A549 treated with AZD9567 at 1 μM for 4 hours (cell line): ENCODE measurements around the gene GRB10. TPM values are rescaled to one million over a fixed set of nuclear protein-coding genes. Genes with fewer than 3 reads are reported as not detected.

Experiments
- total RNA-seq: library from RNA; stranded (reverse); fragments of 200-300 nt; extraction: Qiagen RNA extraction; gene quantifications from 5 replicates; pipeline ENCODE4 v1.2.3, GENCODE V29; 2022; ENCODE audit not compliant: insufficient read depth

GRB10 gene
- total RNA-seq: 46.5 to 60.4 TPM (median 55.6 TPM) in 5 replicates

DNA sequence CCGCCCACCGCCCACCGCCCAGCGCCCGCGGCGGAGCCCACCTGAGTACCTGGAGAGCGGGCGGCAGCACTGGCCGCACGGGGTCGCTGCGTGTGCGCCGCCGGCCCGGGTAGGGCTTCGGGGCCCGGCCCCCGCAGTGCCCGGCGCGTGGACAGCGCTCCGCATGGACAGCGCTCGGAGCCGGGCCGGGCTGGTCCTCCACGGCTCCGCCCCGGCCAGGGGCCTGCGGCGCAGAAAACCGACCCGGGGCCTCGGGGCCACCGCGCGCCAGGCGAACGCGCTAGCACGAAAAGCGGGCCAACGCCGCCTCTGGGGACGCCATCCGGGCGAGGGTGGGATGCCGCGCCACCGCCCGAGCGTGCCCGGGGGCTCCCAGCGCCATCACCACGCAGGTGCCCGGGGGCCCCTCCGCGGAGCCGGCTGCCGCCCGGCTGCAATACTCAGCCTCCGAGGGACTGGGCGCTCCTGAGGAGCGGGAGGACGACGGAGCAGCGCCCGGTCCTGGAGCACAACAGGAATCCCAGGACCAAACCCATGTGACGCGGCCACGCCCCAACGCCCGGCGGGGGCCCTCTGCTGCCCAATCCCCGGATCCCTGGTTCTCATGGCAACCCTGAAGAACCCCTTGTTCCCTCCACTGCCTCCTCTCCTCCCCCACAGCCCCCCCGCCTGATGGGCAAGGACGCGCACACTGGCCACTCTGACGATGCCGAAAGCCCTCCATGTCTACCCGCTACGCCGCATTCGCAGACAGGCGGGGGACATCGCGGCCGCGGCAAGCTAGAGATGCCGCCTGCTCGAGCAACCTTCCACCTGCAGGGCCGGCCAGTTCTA, at the start of gene GRB10:
Gene GRB10, minus strand, starts transcription at position 522 of the 834 bp plus-strand sequence. CDS start 50,574 bp downstream, outside the sequence.

GRCh38 chr7:50564640-50565558, 217.8 kb downstream of the GRB10 start, which contains the start of gene DDC:
Gene DDC, minus strand, starts transcription at chr7:50565405. Its CDS starts 21,320 bp downstream, at chr7:50544085.

Other genes with a start within 250 kb of the GRB10 start
- 1.0 to 1.5 TPM (median 1.2 TPM) in 4 of 5 replicates, not detected in the other for gene DDC, start 217.5 kb downstream of the GRB10 start, total RNA-seq